ENCODE results near the gene CPXCR1.
"Not testable (repeated sequence)": the region's sequence is repeated elsewhere in the genome, so short reads cannot be mapped to it uniquely, and the experiment has no call there.

- TF ChIP-seq, protein P1, sequence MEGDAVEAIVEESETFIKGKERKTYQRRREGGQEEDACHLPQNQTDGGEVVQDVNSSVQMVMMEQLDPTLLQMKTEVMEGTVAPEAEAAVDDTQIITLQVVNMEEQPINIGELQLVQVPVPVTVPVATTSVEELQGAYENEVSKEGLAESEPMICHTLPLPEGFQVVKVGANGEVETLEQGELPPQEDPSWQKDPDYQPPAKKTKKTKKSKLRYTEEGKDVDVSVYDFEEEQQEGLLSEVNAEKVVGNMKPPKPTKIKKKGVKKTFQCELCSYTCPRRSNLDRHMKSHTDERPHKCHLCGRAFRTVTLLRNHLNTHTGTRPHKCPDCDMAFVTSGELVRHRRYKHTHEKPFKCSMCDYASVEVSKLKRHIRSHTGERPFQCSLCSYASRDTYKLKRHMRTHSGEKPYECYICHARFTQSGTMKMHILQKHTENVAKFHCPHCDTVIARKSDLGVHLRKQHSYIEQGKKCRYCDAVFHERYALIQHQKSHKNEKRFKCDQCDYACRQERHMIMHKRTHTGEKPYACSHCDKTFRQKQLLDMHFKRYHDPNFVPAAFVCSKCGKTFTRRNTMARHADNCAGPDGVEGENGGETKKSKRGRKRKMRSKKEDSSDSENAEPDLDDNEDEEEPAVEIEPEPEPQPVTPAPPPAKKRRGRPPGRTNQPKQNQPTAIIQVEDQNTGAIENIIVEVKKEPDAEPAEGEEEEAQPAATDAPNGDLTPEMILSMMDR (IDR thresholded peaks at IDR 0.05; ENCODE audit: extremely low read depth in 1 of 2, insufficient read depth in 1 of 2, low read depth in 1 of 2, low read length in 2 of 2) = not testable (repeated sequence)
- not testable (repeated sequence) for TF ChIP-seq POLR2AphosphoS5 (IDR thresholded peaks at IDR 0.05; ENCODE audit: insufficient read depth, low read depth, low read length); POLR2A (IDR thresholded peaks at IDR 0.05; ENCODE audit: low read depth, low read length); EZH2 (IDR thresholded peaks at IDR 0.05; ENCODE audit: borderline replicate concordance, low read depth, low read length, severe bottlenecking); JUN (IDR thresholded peaks at IDR 0.05; ENCODE audit: borderline replicate concordance, insufficient read depth, insufficient read length, low read depth); MYC (IDR thresholded peaks at IDR 0.05; ENCODE audit: low read depth, low read length)
- TF ChIP-seq, protein P2, sequence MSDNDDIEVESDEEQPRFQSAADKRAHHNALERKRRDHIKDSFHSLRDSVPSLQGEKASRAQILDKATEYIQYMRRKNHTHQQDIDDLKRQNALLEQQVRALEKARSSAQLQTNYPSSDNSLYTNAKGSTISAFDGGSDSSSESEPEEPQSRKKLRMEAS (IDR thresholded peaks at IDR 0.05; ENCODE audit: insufficient read depth, insufficient read length) = not testable (repeated sequence)
Observed at GRCh38 chrX:88752339-88752738, 5.3 kb downstream of the CPXCR1 start.

Data from endothelial cell of umbilical vein (primary cell).